Neural progenitor cell (in vitro differentiated cells): Measurements from ENCODE around the gene CEP63. TPM values are rescaled to one million over a fixed set of nuclear protein-coding genes. Genes with fewer than 3 reads are reported as not detected.
"Not testable (repeated sequence)": the region's sequence is repeated elsewhere in the genome, so short reads cannot be mapped to it uniquely, and the experiment has no call there.

Experiments
- DNase-seq: peaks from one replicate; pipeline ENCODE4 v3.0.0-alpha.2; 2016; ENCODE audit warnings: low spot score
- H2AFZ ChIP-seq: fragments of 200-600 bp; sonication (generic); replicated peaks from 2 replicates; pipeline ENCODE4 v1.6.1; 2016; ENCODE audit warnings: antibody characterized with exemption
- H3F3A ChIP-seq: fragments of 200-600 bp; sonication (generic); 2 replicates; pipeline ENCODE4 v1.6.1; 2016; ENCODE audit warnings: antibody characterized with exemption, low read depth
- H3K27ac ChIP-seq: fragments of 200-600 bp; sonication (generic); 2 replicates; pipeline ENCODE4 v1.5.1; 2016; ENCODE audit warnings: mild to moderate bottlenecking
- H3K27me3 ChIP-seq: fragments of 200-600 bp; sonication (generic); 2 replicates; pipeline ENCODE4 v1.6.1; 2016; ENCODE audit warnings: mild to moderate bottlenecking, moderate library complexity
- H3K36me3 ChIP-seq: fragments of 200-600 bp; sonication (generic); 2 replicates; pipeline ENCODE4 v1.5.1; 2016
- H3K4me1 ChIP-seq: fragments of 200-600 bp; sonication (generic); 2 replicates; pipeline ENCODE4 v1.6.1; 2016; ENCODE audit warnings: mixed run types
- H3K4me2 ChIP-seq: fragments of 200-600 bp; sonication (generic); 2 replicates; pipeline ENCODE4 v1.6.1; 2016
- H3K4me3 ChIP-seq: fragments of 200-600 bp; sonication (generic); 2 replicates; pipeline ENCODE4 v1.5.1; 2016
- H3K79me2 ChIP-seq: fragments of 200-600 bp; sonication (generic); 2 replicates; pipeline ENCODE4 v1.6.1; 2016; ENCODE audit warnings: low read depth
- H3K9ac ChIP-seq: fragments of 200-600 bp; sonication (generic); 2 replicates; pipeline ENCODE4 v1.6.1; 2016
- H3K9me3 ChIP-seq: fragments of 200-600 bp; sonication (generic); 2 replicates; pipeline ENCODE4 v1.5.1; 2016; ENCODE audit warnings: low read depth
- H4K20me1 ChIP-seq: fragments of 200-600 bp; sonication (generic); 2 replicates; pipeline ENCODE4 v1.6.1; 2016; ENCODE audit warnings: low read depth
- H3K27ac Mint-ChIP-seq: 3 replicates; pipeline ENCODE4 v1.8.0; 2021; ENCODE audit warnings: mixed read lengths
- H3K27me3 Mint-ChIP-seq: 2 replicates; pipeline ENCODE4 v1.8.0; 2022; ENCODE audit warnings: low read depth, mild to moderate bottlenecking, inconsistent platforms, moderate library complexity, mixed read lengths; ENCODE audit not compliant: insufficient read depth
- H3K36me3 Mint-ChIP-seq: 3 replicates; pipeline ENCODE4 v1.8.0; 2021; ENCODE audit warnings: mixed read lengths
- H3K4me1 Mint-ChIP-seq: 3 replicates; pipeline ENCODE4 v1.8.0; 2021; ENCODE audit warnings: mixed read lengths
- H3K4me3 Mint-ChIP-seq: 3 replicates; pipeline ENCODE4 v1.8.0; 2021; ENCODE audit warnings: mild to moderate bottlenecking, moderate library complexity, mixed read lengths
- H3K9me3 Mint-ChIP-seq: 3 replicates; pipeline ENCODE4 v1.8.0; 2020; ENCODE audit warnings: mixed read lengths
- CTCF ChIP-seq: fragments of 200-600 bp; sonication (generic); IDR thresholded peaks from 2 replicates; pipeline ENCODE4 v1.5.1; 2017; ENCODE audit warnings: antibody characterized with exemption, mild to moderate bottlenecking
- EZH2 ChIP-seq: fragments of 200-600 bp; sonication (generic); IDR thresholded peaks from 2 replicates; pipeline ENCODE4 v1.6.1; 2017; ENCODE audit warnings: antibody characterized with exemption, mild to moderate bottlenecking, moderate library complexity
- EZH2phosphoT487 ChIP-seq: fragments of 200-600 bp; sonication (generic); IDR thresholded peaks from 2 replicates; pipeline ENCODE4 v1.6.1; 2017; ENCODE audit warnings: antibody characterized with exemption
- total RNA-seq: library from RNA; depleted of rRNA; stranded (reverse); fragments of >200 nt; gene quantifications from 2 replicates; pipeline ENCODE4 v1.2.3, GENCODE V29; 2015; ENCODE audit warnings: low replicate concordance

Gene CEP63
- total RNA-seq, 1 donor from 2014 or later, result 36.2 TPM

GRCh38 chr3:134568790-134569189, 82.9 kb downstream of the CEP63 start:
- no peak overlapping the region for H3K4me3 Mint-ChIP-seq
- H3K27ac Mint-ChIP-seq, result no peak overlapping the region
- H3K27ac ChIP-seq, result no peak overlapping the region
- H3K27me3 Mint-ChIP-seq, result peaks cover 4% of the 10 kb centered on the region
- H3K4me2 ChIP-seq, result no peak overlapping the region
- no peaks in the 10 kb centered on the region for H3F3A ChIP-seq
- no peak overlapping the region for H3K9ac ChIP-seq
- H4K20me1 ChIP-seq, result no peaks in the 10 kb centered on the region
- no peaks in the 10 kb centered on the region for H3K4me1 Mint-ChIP-seq
- H3K36me3 Mint-ChIP-seq, result peaks cover 20% of the 10 kb centered on the region
- no peak overlapping the region for H2AFZ ChIP-seq
- TF ChIP-seq EZH2, result no peak
- TF ChIP-seq CTCF, result no peak
- TF ChIP-seq EZH2phosphoT487, result no peak
- DNase-seq, result no peak
- peaks cover 34% of the 10 kb centered on the region for H3K9me3 Mint-ChIP-seq
- no peaks in the 10 kb centered on the region for H3K4me1 ChIP-seq
- no peaks in the 10 kb centered on the region for H3K36me3 ChIP-seq
- no peak overlapping the region for H3K4me3 ChIP-seq
- H3K79me2 ChIP-seq, result no peaks in the 10 kb centered on the region
- no peaks in the 10 kb centered on the region for H3K9me3 ChIP-seq
- H3K27me3 ChIP-seq, result no peaks in the 10 kb centered on the region

- H3K27ac ChIP-seq, H3F3A ChIP-seq, H3K4me3 Mint-ChIP-seq, H3K4me2 ChIP-seq, H4K20me1 ChIP-seq, H3K9me3 ChIP-seq, H3K36me3 ChIP-seq, H3K27ac Mint-ChIP-seq, H3K27me3 ChIP-seq, H3K79me2 ChIP-seq, H3K4me3 ChIP-seq, H2AFZ ChIP-seq, H3K27me3 Mint-ChIP-seq, DNase-seq, H3K9ac ChIP-seq, H3K4me1 ChIP-seq, H3K4me1 Mint-ChIP-seq: not testable (repeated sequence)
- H3K9me3 Mint-ChIP-seq, result peaks cover 34% of the 10 kb centered on the region
- peaks cover 16% of the 10 kb centered on the region for H3K36me3 Mint-ChIP-seq
These were observed 84.0 kb downstream of the CEP63 start for GRCh38 chr3:134569899-134570298.

- DNase-seq, result no peak
- no peak overlapping the region for H3K4me2 ChIP-seq
- peaks cover 2% of the 10 kb centered on the region for H3K4me1 Mint-ChIP-seq
These were observed 90.6 kb downstream of the CEP63 start for GRCh38 chr3:134576426-134576825.

GRCh38 chr3:134576831-134577230, 91.0 kb downstream of the CEP63 start:
- no peaks in the 10 kb centered on the region for H3K79me2 ChIP-seq
- peaks cover 5% of the 10 kb centered on the region for H3K27me3 Mint-ChIP-seq
- H3K4me3 ChIP-seq, result no peak overlapping the region
- no peaks in the 10 kb centered on the region for H3K4me1 ChIP-seq
- no peak overlapping the region for H3K27ac ChIP-seq
- H2AFZ ChIP-seq, result no peak overlapping the region
- H3K36me3 ChIP-seq, result no peaks in the 10 kb centered on the region
- no peaks in the 10 kb centered on the region for H3F3A ChIP-seq
- H3K36me3 Mint-ChIP-seq, result peaks cover 3% of the 10 kb centered on the region
- no peaks in the 10 kb centered on the region for H4K20me1 ChIP-seq
- no peak for DNase-seq
- no peaks in the 10 kb centered on the region for H3K9me3 ChIP-seq
- no peak overlapping the region for H3K4me2 ChIP-seq
- peaks cover 2% of the 10 kb centered on the region for H3K4me1 Mint-ChIP-seq
- H3K4me3 Mint-ChIP-seq, result no peak overlapping the region
- peaks cover 7% of the 10 kb centered on the region for H3K9me3 Mint-ChIP-seq
- TF ChIP-seq EZH2 (no peak), EZH2phosphoT487 (no peak), CTCF (no peak)
- no peaks in the 10 kb centered on the region for H3K27me3 ChIP-seq
- H3K27ac Mint-ChIP-seq, result no peak overlapping the region
- H3K9ac ChIP-seq, result no peak overlapping the region

More at GRCh38 chr3:134576426-134576825, 90.6 kb downstream of the CEP63 start:
- no peak overlapping the region for H3K4me3 ChIP-seq
- H3K9ac ChIP-seq, result no peak overlapping the region
- H3K9me3 ChIP-seq, result no peaks in the 10 kb centered on the region
- Mint-ChIP-seq H3K9me3 (peaks cover 9% of the 10 kb centered on the region), H3K27ac (no peak overlapping the region), H3K4me3 (no peak overlapping the region), H3K36me3 (peaks cover 3% of the 10 kb centered on the region), H3K27me3 (peaks cover 5% of the 10 kb centered on the region)
- no peaks in the 10 kb centered on the region for H4K20me1 ChIP-seq
- no peak overlapping the region for H3K27ac ChIP-seq
- H3K79me2 ChIP-seq, result no peaks in the 10 kb centered on the region
- no peaks in the 10 kb centered on the region for H3K4me1 ChIP-seq
- TF ChIP-seq CTCF (no peak), EZH2phosphoT487 (no peak), EZH2 (no peak)
- H3K27me3 ChIP-seq, result no peaks in the 10 kb centered on the region
- H3F3A ChIP-seq, result no peaks in the 10 kb centered on the region
- H3K36me3 ChIP-seq, result no peaks in the 10 kb centered on the region
- H2AFZ ChIP-seq, result no peak overlapping the region
